ENCODE results near the gene FMO3.

The FMO3 gene

GRCh38 chr1:171126504-171126903 lies 35.8 kb downstream of the FMO3 start:
- Histone ChIP-seq H3K27ac (ENCODE audit: low read length) (no peak overlapping the region), H3K36me3 (ENCODE audit: insufficient read depth, low read length) (no peaks in the 10 kb centered on the region), H3K9ac (ENCODE audit: low read depth, low read length) (no peak overlapping the region), H3K4me1 (ENCODE audit: insufficient read depth, low read length) (no peaks in the 10 kb centered on the region), H3K4me3 (ENCODE audit: low read depth in 1 of 2, low read length in 2 of 2) (no peak overlapping the region), H2AFZ (ENCODE audit: low read depth, low read length) (no peak overlapping the region), H3K27me3 (ENCODE audit: insufficient read depth, low read length, poor library complexity) (no peaks in the 10 kb centered on the region), H3K4me2 (ENCODE audit: insufficient read depth, low read length) (no peak overlapping the region), H4K20me1 (ENCODE audit: insufficient read depth, low read length) (no peaks in the 10 kb centered on the region), H3K79me2 (ENCODE audit: insufficient read depth, low read length) (no peaks in the 10 kb centered on the region), H3K9me3 (ENCODE audit: insufficient read depth, low read length, severe bottlenecking) (no peaks in the 10 kb centered on the region)
- no peak for ATAC-seq (ENCODE audit: insufficient read depth, low read depth)
- no peak for DNase-seq
- TF ChIP-seq CTCF (IDR thresholded peaks at IDR 0.05; ENCODE audit: borderline replicate concordance, extremely low read depth, low read length, poor library complexity, severe bottlenecking) (no peak), EZH2 (IDR thresholded peaks at IDR 0.05; ENCODE audit: borderline replicate concordance, low read depth, low read length, severe bottlenecking) (no peak)

GRCh38 chr1:171127099-171127498 lies 36.4 kb downstream of the FMO3 start:
- ATAC-seq (ENCODE audit: insufficient read depth, low read depth) = no peak

GRCh38 chr1:171127501-171127900 lies 36.8 kb downstream of the FMO3 start:
- Histone ChIP-seq H3K4me3 (ENCODE audit: low read depth in 1 of 2, low read length in 2 of 2) (no peak overlapping the region), H3K4me1 (ENCODE audit: insufficient read depth, low read length) (no peaks in the 10 kb centered on the region), H3K27ac (ENCODE audit: low read length) (no peak overlapping the region), H3K9ac (ENCODE audit: low read depth, low read length) (no peak overlapping the region), H3K79me2 (ENCODE audit: insufficient read depth, low read length) (no peaks in the 10 kb centered on the region), H3K27me3 (ENCODE audit: insufficient read depth, low read length, poor library complexity) (no peaks in the 10 kb centered on the region), H3K4me2 (ENCODE audit: insufficient read depth, low read length) (no peak overlapping the region), H3K36me3 (ENCODE audit: insufficient read depth, low read length) (no peaks in the 10 kb centered on the region), H3K9me3 (ENCODE audit: insufficient read depth, low read length, severe bottlenecking) (no peaks in the 10 kb centered on the region), H2AFZ (ENCODE audit: low read depth, low read length) (no peak overlapping the region), H4K20me1 (ENCODE audit: insufficient read depth, low read length) (no peaks in the 10 kb centered on the region)
- DNase-seq (no peak), ATAC-seq (ENCODE audit: insufficient read depth, low read depth) (no peak)
- no peak for TF ChIP-seq CTCF (IDR thresholded peaks at IDR 0.05; ENCODE audit: borderline replicate concordance, extremely low read depth, low read length, poor library complexity, severe bottlenecking)
- TF ChIP-seq EZH2 (IDR thresholded peaks at IDR 0.05; ENCODE audit: borderline replicate concordance, low read depth, low read length, severe bottlenecking) = no peak

More at GRCh38 chr1:171127099-171127498, 36.4 kb downstream of the FMO3 start:
- DNase-seq = no peak
- H3K9ac ChIP-seq (ENCODE audit: low read depth, low read length) = no peak overlapping the region
- no peaks in the 10 kb centered on the region for H4K20me1 ChIP-seq (ENCODE audit: insufficient read depth, low read length)
- H2AFZ ChIP-seq (ENCODE audit: low read depth, low read length) = no peak overlapping the region
- H3K4me1 ChIP-seq (ENCODE audit: insufficient read depth, low read length) = no peaks in the 10 kb centered on the region
- no peak overlapping the region for H3K4me3 ChIP-seq (ENCODE audit: low read depth in 1 of 2, low read length in 2 of 2)
- no peaks in the 10 kb centered on the region for H3K36me3 ChIP-seq (ENCODE audit: insufficient read depth, low read length)
- no peak overlapping the region for H3K27ac ChIP-seq (ENCODE audit: low read length)
- H3K27me3 ChIP-seq (ENCODE audit: insufficient read depth, low read length, poor library complexity) = no peaks in the 10 kb centered on the region
- H3K79me2 ChIP-seq (ENCODE audit: insufficient read depth, low read length) = no peaks in the 10 kb centered on the region
- TF ChIP-seq CTCF (IDR thresholded peaks at IDR 0.05; ENCODE audit: borderline replicate concordance, extremely low read depth, low read length, poor library complexity, severe bottlenecking) (no peak), EZH2 (IDR thresholded peaks at IDR 0.05; ENCODE audit: borderline replicate concordance, low read depth, low read length, severe bottlenecking) (no peak)
- no peak overlapping the region for H3K4me2 ChIP-seq (ENCODE audit: insufficient read depth, low read length)
- H3K9me3 ChIP-seq (ENCODE audit: insufficient read depth, low read length, severe bottlenecking) = no peaks in the 10 kb centered on the region

GRCh38 chr1:171128463-171128862 lies 37.8 kb downstream of the FMO3 start:
- no peak for ATAC-seq (ENCODE audit: insufficient read depth, low read depth)
- no peak for DNase-seq
- no peak for TF ChIP-seq EZH2 (IDR thresholded peaks at IDR 0.05; ENCODE audit: borderline replicate concordance, low read depth, low read length, severe bottlenecking)
- no peak for TF ChIP-seq CTCF (IDR thresholded peaks at IDR 0.05; ENCODE audit: borderline replicate concordance, extremely low read depth, low read length, poor library complexity, severe bottlenecking)

More at GRCh38 chr1:171128463-171128862, 37.8 kb downstream of the FMO3 start:
- no peak overlapping the region for H3K9ac ChIP-seq (ENCODE audit: low read depth, low read length)
- H3K79me2 ChIP-seq (ENCODE audit: insufficient read depth, low read length) = no peaks in the 10 kb centered on the region
- no peaks in the 10 kb centered on the region for H3K36me3 ChIP-seq (ENCODE audit: insufficient read depth, low read length)
- no peak overlapping the region for H3K4me3 ChIP-seq (ENCODE audit: low read depth in 1 of 2, low read length in 2 of 2)
- no peak overlapping the region for H2AFZ ChIP-seq (ENCODE audit: low read depth, low read length)
- no peaks in the 10 kb centered on the region for H4K20me1 ChIP-seq (ENCODE audit: insufficient read depth, low read length)
- no peak overlapping the region for H3K4me2 ChIP-seq (ENCODE audit: insufficient read depth, low read length)
- no peak overlapping the region for H3K27ac ChIP-seq (ENCODE audit: low read length)
- H3K9me3 ChIP-seq (ENCODE audit: insufficient read depth, low read length, severe bottlenecking) = no peaks in the 10 kb centered on the region
- no peaks in the 10 kb centered on the region for H3K4me1 ChIP-seq (ENCODE audit: insufficient read depth, low read length)
- H3K27me3 ChIP-seq (ENCODE audit: insufficient read depth, low read length, poor library complexity) = no peaks in the 10 kb centered on the region

Measured in DND-41 (cell line).